Stimulated activated naive CD8-positive, alpha-beta T cell treated with anti-CD3 and anti-CD28 coated beads, Interleukin-15, Interleukin-2, amounts not matched to agents 100 U/mL and 50 U/mL, for 24 hours (primary cell): ENCODE measurements around the gene SELENOI.
"Not testable (repeated sequence)": the region's sequence is repeated elsewhere in the genome, so short reads cannot be mapped to it uniquely, and the experiment has no call there.

ENCODE experiments used
- ATAC-seq: fragments of 150-1000 bp; cut with Tn5 transposase; one replicate; pipeline ENCODE4 v1.10.0; 2021
- DNase-seq: peaks from one replicate; pipeline ENCODE4 v3.0.0; 2021

The SELENOI gene

DNA sequence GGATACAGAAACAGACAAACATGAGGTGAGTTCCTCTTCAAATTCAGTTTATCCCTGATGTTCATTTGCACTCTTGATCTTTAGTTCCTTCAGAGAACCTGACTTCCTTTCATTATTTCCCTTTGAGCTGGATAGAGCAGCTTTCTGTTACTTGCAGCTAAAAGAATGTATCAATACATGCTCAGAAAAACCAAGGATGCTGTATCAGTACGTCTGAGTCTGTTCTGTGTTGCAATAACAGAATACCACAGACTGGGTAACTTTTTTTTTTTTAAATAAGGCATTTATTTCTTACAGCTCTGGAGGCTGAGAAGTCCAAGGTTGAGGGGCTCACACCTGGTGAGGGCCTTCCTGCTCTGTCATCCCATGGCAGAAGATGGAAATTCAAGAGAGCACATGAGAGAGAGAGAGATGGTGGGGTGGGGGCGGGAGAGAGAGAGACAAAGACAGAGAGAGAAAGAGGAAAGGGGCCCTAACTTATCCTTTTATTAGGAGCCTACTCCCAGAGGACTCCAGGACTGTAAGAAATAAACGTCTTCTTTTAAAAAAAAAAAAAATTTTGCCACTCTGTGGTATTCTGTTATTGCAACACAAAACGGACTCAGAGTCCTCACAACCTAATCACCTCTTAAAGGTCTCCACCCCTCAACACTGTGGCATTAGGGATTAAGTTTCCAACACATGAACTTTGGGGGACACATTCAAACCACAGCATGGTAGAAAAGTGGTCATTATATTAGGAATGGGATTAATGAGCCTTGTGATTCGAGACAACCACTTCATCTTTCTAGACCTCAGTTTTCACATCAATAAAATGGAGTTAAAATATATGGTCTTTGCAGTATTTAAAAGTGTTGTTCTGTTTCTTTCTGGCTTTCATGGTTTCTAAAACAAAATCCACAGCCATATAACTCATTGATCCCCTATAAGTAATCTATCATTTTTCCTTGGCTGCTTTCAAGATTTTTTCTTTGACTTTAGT lies 18.4 kb upstream of the SELENOI start:
- no peak for DNase-seq
- ATAC-seq: no peak

DNA sequence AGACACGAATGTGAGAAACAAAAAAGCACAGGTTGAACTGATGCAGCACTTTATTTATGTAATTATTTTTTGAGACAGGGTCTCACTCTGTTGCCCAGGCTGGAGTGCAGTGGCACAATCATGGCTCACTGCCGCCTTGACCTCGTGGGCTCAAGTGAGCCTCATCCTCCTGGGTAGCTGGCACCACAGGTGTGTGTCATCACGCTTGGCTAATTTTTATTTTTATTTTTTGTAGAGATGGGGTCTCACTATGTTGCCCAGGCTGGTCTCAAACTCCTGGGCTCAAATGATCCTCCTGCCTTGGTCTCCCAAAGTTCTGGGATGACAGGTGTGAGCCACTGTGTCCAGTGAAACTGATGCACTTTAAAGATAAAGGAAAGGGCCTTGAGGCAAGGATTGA lies 16.9 kb upstream of the SELENOI start:
- not testable (repeated sequence) for DNase-seq, ATAC-seq

DNA sequence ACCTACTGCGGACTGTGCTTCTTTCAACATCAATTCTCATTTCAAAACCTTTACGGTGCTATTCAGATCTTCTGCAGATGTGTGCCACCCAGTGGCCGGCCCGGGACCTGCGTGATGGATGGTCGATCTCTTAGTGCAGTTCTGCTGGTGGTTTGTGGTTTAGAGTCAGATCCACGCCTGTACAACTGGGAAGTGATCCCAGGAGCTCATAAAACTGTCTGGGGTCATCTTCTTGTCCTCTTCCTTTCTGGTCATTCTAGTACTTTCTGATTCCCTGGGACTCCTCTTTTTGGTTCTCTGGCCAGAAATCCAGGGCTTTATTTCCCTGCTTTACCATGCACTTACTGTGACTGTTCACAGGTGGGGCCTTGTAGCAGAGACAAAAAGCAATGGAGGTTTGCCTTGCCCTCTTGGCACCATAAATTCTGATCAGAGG lies 15.8 kb upstream of the SELENOI start:
- DNase-seq: peak; percentile 87
- ATAC-seq: peak; percentile 90

DNA sequence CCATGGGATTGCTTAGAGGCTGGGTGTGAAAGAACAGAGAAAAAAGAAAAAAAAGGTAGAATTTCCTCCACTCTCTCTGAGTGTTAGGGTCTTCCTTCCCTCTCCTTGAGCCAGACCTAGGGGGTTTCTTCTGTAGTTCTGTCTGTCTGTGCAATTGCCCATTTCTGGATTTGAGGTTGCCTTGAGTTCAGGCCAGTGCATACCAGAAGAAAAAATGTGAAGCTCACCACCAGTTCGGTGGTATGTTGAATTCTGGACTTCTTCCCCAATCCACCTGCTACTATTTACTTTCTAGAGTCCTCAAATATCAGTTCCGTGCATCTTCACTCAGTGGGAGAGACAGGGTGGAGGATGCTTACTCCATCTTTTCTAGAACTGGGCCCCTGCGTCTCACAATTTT lies 15.3 kb upstream of the SELENOI start:
- ATAC-seq (no peak), DNase-seq (no peak)

DNA sequence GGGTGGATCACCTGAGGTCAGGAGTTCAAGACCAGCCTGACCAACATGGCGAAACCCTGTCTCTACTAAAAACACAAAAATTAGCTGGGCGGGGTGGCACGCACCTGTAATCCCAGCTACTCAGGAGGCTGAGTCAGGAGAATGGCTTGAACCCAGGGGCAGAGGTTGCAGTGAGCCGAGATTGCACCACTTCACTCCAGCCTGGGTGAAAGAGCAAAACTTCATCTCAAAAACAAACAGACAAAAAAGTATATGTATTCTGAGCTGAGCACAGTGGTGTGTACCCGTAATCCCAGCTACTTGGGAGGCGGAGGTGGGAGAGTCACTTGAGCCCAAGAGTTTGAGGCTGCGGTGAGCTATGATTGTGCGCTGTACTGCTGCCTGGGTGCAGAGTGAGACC lies 14.6 kb upstream of the SELENOI start:
- ATAC-seq, DNase-seq: not testable (repeated sequence)

DNA sequence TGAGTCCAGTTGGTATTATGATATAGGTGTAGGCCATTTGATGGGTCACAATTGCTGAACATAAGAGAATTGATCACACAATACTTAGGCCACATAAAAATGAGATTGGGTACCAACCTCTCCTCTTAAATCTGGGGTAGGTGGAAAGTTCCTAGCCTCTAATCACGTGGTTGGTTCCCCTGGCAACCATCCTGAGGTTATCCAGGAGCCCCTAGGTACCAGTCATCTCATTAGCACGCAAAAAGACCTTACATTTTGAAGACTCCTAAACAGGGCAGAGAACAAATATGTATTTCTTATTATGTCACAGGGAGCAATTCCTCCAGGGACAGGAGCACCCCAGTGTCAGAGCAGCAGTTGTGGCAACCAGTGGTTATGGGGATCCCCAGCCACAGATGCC lies 12.7 kb upstream of the SELENOI start:
- DNase-seq (no peak), ATAC-seq (no peak)

DNA sequence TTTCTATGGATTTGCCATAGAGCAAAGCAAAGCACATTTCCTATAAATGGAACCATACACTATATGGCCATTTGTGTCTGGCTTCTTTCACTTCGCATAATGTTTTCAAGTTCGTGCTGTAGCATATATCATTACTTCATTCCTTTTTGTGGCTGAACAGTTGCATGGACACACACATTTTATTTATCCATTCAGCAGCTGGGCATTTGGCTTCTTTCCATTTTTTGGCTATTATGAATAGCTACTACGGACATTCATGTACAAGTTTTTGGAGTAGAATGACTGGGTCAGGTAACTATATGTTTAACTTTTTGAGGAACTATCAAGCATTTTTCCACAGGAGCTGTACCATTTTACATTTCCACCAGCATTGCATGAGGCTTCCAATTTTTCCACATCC lies 10.7 kb upstream of the SELENOI start:
- ATAC-seq (no peak), DNase-seq (no peak)

DNA sequence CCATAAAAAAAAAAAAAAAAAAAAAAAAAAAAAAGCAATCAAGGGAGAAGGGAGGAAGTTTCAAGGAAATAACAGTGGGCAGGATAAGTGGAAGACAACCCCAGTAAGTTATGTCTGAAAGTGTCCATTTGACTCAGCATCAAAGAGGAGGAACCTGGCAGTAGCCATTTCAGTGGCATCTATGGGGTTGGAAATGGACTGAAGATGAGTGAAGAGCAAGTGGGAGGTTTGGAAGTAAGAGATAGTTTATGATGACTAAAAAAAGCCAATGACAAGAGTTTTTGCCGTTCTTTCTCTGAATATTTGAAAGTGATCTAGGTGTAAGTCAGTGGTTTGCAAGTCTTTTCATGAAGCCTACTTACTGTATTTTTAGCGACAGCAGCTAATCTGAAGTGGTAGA lies 9.2 kb upstream of the SELENOI start:
- no peak for ATAC-seq
- DNase-seq: no peak

DNA sequence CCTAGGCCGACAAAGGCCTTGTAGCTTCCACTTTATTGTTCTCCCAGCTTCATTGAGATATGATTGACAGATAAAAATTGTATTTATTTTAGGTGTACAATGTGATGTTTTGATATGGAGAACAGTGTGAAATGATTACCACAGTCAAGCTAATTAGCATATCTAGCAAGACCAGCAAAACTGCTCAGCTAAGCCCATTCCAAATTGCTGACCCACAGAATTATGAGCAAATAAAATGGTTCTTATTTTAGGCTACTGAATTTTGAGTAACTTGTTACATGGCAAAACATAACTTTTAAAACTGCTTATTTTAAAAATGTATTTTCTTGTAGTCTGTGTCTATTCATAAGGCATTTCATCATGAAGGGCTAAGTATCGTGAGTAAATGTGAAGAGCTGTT lies 8.6 kb upstream of the SELENOI start:
- ATAC-seq (no peak), DNase-seq (no peak)

DNA sequence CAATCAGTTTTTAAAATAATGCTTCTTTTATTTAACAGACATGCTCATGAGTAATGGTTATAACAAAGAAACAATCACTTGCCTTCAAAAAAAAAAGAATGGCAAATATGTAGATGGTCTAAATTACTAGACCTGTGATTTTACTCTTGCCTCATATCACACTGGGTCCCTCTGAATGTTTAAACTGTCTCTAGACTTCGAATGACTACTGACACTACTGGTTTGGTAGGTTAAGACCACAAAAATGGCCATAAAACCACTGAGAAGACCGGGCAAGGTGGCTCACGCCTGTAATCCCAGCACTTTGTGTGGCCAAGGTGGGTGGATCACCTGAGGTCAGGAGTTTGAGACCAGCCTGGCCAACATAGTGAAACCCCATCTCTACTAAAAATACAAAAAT lies 5.1 kb upstream of the SELENOI start:
- ATAC-seq (no peak), DNase-seq (no peak)

DNA sequence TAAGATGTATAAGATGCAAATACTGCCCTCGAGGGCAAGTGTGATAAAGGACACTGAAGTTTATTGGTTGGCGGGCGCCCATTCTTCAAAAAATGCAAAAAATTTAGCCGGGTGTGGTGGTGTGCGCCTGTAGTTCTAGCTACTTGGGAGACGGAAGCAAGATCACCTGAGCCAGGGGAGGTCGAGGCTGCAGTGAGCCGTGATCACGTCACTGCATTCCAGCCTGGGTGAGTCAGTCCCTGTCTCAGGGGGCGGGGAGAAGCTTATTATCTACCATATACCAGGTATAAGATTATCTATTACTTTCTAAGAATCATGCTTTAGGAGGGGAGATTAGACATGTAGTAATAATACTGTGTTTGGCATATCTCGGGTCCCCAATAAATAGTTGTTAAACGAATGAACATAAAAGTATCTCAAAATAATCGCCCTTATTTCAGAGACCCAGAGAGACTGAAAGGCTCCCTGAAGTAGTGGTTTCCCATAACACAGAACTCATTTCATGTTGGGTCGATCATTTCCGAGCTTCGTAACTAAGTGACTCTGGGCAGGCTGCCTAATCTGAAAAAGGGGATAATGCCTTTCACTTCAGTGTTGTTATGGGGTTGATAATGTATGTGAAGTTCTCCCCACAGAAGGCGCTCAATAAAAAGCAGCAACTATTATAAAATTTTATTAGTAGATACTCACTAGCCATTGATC lies 1.2 kb upstream of the SELENOI start:
- ATAC-seq (no peak), DNase-seq (peak; percentile 34)

DNA sequence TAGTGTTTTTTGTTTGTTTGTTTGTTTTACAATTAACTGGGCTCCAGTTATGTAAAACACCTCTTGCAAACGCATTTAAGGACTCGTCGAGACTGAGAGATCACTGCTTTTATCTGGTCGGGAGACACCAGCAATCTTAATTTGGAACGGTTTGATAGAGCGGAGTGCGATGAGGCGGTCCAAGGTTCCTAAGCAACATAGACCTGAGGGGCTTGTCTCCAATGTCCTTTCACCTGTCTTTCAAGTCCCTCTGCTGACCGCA lies 729 bp upstream of the SELENOI start:
- no peak for ATAC-seq
- no peak for DNase-seq

DNA sequence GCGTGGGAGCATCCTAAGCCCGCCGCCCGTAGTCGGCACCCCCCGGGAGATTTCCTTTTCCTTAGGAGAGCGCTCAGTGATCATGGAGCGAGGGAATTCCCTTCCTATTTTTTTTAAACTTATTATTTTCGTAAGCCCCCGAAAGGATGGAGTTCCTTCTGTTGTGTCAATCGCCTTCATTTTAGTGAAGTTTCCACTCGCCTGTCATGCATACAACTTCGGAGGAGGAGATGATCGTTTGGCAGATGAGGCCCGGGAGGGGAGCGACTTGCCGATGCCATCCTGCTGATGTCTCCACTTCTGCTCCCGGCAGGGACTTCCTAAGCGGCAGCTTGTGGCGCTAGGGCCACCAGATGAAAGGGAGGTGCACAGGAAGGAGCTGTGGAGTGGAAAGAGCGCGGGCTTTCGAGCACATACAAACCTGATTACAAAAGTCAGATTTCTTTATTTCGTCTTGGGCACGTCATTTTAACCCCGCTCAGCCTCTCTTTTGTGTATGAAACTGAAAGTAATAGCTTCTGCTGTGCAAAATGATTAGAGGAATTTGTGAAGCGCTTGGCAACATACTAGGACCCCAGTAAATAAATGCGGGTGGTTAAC lies 611 bp downstream of the SELENOI start, which contains the start of gene ADGRF3:
ADGRF3 (minus strand) TSS at position 336 of the 600 bp plus-strand sequence. CDS start 555 bp downstream, outside the sequence.
- DNase-seq: peak; percentile 66
- peak; percentile 12 for ATAC-seq

DNA sequence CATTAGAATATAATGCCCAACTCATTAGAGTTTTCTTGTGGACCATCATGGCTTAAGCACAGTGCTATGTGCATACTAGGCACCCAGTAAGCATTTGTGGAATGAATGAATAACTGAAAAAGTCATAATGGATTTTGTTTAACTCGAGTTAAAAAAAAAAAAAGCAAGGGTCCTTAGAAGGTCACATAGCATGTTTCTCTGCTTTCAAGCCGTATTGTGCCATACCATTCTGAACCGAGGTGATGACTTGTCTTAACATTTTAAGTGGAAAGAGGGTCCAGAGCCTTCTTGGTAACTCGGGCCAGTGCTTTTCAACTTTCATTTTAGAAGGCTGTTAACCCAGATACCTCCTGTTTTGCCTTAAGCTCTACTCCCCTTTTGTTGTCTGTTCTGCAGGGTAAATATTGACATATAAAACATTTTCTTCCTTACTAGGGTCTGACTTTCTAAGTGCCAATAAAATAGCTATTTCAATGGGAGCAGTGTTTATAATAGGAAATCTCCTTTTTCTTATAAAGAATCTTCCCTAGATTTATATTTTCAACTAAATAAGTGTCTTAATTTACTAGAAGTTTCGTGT lies 1.4 kb downstream of the SELENOI start:
- no peak for DNase-seq
- ATAC-seq: no peak

DNA sequence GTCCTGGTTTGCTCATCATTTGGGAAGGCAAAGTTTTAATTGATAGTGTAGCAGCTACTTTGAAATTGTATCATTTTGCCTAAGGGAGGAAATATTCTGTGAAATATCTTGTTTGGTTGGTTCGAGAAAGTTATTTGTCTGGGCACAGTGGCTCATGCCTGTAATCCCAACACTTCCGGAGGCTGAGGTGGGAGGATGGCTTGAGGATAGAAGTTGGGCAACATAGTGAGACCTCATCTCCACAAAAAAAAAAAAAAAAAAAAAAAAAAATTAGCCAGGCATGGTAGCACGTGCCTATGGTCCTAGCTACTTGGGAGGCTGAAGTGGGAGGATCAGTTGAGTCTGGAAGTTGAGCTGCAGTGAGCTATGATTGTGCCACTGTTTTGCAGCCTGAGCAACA lies 3.7 kb downstream of the SELENOI start:
- DNase-seq (no peak), ATAC-seq (no peak)

DNA sequence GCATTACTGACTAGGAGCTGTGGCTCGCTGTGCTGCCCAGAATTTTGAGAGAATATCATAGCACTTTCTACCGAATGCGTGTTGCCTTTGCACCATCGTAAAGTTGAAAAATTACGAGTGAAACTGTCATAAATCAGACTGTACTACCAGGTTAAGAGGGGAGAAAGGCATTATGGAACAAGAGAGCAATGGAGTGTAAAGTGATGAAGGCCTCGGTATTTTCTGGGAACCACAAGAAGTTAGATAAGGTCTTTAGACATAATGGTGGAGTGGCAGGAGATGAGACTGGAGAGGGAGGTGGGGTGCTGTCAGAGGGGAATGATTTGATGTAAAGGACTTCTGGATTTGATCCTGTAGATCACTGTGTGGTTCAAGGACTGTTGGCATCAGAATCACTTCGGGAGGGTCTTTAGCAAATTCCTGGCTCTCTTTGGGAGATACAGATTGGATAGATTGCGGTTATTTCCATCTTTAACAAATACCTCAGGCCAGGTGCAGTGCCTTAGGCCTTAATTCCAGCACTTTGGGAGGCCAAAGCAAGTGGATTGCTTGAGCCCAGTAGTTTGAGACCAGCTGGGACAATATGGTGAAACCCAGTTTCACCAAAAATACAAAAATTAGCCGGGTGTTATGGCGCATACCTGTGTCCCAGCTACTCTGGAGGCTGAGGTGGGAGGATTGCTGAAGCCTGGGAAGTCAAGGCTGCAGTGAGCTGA lies 5.6 kb downstream of the SELENOI start:
- DNase-seq (no peak), ATAC-seq (no peak)

DNA sequence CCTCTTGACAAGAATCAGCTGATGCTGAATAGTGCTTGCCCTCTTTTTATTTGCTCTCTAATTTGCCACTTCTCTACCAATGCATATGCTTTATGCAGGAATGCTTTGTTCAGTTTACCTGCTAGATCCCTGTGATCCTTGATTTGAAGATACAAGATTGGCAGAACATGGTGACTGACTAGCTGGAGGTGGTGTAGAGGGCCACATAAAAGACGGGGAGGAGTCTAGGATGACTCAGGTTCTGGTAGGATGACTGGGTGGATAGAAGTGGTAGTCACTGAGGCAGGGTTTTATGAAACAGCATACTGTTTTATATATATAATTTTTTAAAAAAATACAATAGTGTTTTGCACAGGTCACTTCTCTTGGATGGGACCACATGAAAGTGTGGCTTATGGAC lies 6.9 kb downstream of the SELENOI start:
- ATAC-seq (peak; percentile 97), DNase-seq (peak; percentile 23)

DNA sequence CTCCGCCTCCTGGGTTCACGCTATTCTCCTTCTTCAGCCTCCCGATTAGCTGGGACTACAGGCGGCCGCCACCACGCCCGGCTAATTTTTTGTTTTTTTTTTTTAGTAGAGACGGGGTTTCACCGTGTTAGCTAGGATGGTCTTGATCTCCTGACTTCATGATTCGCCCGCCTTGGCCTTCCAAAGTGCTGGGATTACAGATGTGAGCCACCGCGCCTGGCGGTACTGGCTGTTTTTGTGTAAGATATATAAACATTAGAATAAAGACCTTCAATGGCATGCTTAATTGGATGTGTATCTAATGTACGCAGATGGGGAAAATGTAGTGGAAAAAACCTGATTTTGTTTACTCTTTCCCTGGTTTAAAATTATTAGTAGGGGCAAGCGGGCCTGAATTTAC lies 8.5 kb downstream of the SELENOI start:
- not testable (repeated sequence) for ATAC-seq, DNase-seq

DNA sequence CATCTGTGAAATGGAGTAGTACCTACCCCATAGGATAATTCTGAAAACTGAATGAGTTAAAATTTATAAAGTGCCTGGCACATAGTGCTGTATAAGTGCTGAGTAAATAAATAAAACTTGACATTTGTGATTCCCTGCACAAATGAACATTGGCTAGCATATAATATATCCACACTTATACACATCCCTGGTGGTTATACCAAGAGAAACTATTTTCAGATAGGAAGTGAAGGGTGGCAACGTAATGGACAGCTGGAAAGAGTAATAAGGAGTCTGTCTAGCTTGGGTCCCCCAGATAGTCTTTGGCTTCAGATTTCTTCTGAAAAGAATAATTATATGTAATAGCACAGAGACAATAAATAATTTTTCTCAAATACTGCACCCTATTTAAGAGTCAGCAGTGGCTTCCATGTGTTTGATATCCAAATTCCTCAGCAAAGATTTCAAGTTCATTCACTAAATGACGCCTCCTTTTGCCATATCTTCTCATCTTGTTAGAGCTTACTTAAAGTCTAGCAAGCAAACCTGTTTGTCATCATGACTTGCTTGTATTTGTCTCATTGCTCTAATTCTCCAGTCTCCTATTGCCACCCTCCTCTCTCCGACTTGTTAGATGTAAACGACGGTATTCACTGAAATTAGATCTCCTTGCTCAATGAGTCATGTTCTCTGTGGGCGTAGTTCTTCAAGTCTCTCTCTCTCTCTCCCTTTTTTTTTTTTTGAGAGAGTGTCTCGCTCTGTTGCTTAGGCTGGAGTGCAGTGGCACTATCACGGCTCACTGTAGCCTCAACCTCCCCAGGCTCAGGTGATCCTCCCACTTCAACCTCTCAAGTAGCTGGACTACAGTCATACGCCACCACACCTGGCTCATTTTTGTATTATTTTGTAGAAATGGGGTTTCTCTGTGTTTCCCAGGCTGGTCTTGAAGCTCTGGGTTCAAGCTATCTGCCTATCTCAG lies 9.4 kb downstream of the SELENOI start:
- ATAC-seq (no peak), DNase-seq (no peak)

DNA sequence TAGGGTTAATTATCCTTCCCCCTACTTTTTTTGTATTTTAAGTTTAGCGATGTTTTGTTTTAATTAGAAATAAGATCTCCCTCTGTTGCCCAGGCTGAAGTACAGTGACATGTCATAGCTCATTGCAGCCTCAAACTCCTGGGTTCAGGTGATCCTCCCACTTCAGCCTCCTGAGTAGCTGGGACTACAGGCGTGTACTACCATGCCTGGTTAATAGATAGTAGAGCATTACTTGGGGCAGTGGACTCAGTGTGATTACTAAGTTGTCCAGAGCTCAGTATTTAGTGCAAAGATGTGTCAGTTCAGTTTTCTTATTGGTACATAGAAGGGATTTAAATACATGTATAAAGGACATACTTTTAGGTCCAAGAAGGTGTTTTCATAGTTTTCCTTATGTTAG lies 10.2 kb downstream of the SELENOI start:
- DNase-seq (no peak), ATAC-seq (no peak)

DNA sequence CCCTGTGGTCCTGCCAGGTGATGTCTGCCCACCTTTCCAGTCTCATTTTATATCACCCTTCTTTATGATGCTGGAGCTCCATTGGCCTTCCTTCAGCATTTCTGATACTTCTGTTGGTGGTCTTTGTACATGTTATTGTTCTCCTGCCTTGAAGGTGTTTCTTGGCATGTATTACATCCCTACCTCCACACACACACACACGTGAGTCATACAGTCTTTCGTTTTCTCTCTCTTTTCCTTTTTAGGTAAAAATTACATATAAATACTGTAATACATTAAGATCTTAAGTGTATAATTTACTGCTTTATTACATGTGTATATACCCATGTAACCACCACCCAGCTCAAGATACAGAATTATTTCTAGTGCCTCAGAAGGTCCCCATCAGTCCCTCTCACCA lies 10.8 kb downstream of the SELENOI start:
- no peak for ATAC-seq
- DNase-seq: no peak
